Cardiac muscle cell (in vitro differentiated cells and primary cell): ENCODE data around the gene TSPAN16. TPM values are rescaled to one million over a fixed set of nuclear protein-coding genes. Genes with fewer than 3 reads are reported as not detected.

Source experiments
- DNase-seq, 2 donors: peaks; one replicate each; pipeline versions ENCODE4 v3.0.0 to v3.0.0-alpha.2; 2010 to 2017; ENCODE audit warnings: low read depth in 1 of 2, low spot score in 1 of 2
- H3K27ac ChIP-seq: fragments of 200-600 bp; sonication (generic); 2 replicates; pipeline ENCODE4 v1.5.1; 2016
- H3K27me3 ChIP-seq: fragments of 200-600 bp; sonication (generic); 2 replicates; pipeline ENCODE4 v1.6.0; 2016; ENCODE audit warnings: control low read depth
- H3K36me3 ChIP-seq: fragments of 200-600 bp; sonication (generic); 2 replicates; pipeline ENCODE4 v1.5.1; 2016; ENCODE audit warnings: control low read depth
- H3K4me1 ChIP-seq: fragments of 200-600 bp; sonication (generic); 2 replicates; pipeline ENCODE4 v1.8.1; 2017; ENCODE audit warnings: low read depth, mild to moderate bottlenecking, mixed run types
- H3K4me3 ChIP-seq: fragments of 200-600 bp; sonication (generic); 2 replicates; pipeline ENCODE4 v1.5.1; 2016; ENCODE audit warnings: mild to moderate bottlenecking
- H3K9me3 ChIP-seq: fragments of 200-600 bp; sonication (generic); 2 replicates; pipeline ENCODE4 v1.5.1; 2017; ENCODE audit warnings: low read depth, mild to moderate bottlenecking, control low read depth
- polyA plus RNA-seq: library from polyadenylated mRNA; unstranded; fragments of >200 nt; fragmentation: Nextera tagmentation; extraction: Ambion mirVana; gene quantifications from 2 replicates; pipeline ENCODE4 v1.2.1, GENCODE V29; 2016
- total RNA-seq: library from RNA; depleted of rRNA; stranded (reverse); fragments of >200 nt; gene quantifications from 2 replicates; pipeline ENCODE4 v1.2.3, GENCODE V29; 2016
- TF ChIP-seq, protein P1 (sequence below): IDR thresholded peaks from 2 replicates; pipeline ENCODE4 v1.5.1; 2012; ENCODE audit warnings: low read depth, mild to moderate bottlenecking, low read length

Gene TSPAN16
- total and polyA plus RNA-seq, 2 experiments from 2014 or later: not detected

DNA sequence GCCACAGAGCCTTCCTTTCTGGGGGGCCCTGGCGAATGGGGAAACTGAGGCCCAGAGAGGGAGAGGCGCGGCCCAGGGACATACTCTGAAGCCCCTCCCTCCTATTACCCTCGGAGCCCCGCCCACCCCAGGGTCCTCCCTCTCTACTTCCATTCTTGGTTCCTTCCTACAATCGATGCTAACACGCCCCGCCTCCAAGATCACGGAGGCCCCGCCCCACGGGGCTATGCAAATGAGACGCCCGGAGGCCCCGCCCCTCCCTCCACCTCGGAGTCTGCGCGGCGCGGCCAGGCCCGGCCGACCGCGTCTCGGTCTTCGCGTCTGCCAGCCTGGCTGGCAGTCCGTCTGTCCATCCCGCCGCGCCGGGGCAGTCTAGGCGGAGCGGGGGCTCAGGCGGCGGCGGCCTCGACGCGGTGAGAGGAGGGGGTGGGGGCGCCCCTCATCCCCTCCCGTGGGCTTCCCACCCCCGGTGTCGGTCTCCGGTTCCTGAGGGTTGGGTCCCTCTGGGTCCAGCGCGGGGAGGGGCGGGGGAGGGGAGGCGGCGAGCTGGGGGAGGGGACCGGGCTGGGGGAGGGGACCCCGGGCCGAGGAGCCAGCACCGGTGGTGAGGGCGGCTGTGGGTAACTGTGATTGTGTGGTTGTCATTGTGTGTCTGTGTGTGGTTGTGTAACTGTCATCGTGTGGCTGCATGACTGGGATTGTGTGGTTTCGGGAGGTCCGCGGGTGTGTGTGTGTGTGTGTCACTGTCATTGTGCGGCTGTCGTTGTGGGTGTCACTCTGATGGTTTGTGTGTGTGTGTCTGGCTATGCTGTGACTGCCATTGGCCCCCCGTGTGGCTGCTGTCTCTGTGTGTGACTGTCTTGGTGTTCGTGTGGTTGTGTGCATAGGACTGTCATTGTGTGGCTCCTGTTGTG lies 59.5 kb downstream of the TSPAN16 start, which contains the start of gene PLPPR2:
Gene PLPPR2, plus strand, starts transcription at position 273 of the 914 bp plus-strand sequence. CDS start 2,242 bp downstream, outside the sequence.
- peak within 1 kb of the TSS; percentile 33 for H3K4me3 ChIP-seq
- H3K9me3 ChIP-seq: no peaks in the 10 kb centered on the region
- no peaks in the 10 kb centered on the region for H3K27me3 ChIP-seq
- H3K27ac ChIP-seq: no peak within 1 kb of the TSS
- H3K36me3 ChIP-seq: no peaks in the 10 kb centered on the region
- H3K4me1 ChIP-seq: no peaks in the 10 kb centered on the region
- TF ChIP-seq, protein P1, sequence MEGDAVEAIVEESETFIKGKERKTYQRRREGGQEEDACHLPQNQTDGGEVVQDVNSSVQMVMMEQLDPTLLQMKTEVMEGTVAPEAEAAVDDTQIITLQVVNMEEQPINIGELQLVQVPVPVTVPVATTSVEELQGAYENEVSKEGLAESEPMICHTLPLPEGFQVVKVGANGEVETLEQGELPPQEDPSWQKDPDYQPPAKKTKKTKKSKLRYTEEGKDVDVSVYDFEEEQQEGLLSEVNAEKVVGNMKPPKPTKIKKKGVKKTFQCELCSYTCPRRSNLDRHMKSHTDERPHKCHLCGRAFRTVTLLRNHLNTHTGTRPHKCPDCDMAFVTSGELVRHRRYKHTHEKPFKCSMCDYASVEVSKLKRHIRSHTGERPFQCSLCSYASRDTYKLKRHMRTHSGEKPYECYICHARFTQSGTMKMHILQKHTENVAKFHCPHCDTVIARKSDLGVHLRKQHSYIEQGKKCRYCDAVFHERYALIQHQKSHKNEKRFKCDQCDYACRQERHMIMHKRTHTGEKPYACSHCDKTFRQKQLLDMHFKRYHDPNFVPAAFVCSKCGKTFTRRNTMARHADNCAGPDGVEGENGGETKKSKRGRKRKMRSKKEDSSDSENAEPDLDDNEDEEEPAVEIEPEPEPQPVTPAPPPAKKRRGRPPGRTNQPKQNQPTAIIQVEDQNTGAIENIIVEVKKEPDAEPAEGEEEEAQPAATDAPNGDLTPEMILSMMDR: no peak
- peak; percentile 88 to 92 for DNase-seq

DNA sequence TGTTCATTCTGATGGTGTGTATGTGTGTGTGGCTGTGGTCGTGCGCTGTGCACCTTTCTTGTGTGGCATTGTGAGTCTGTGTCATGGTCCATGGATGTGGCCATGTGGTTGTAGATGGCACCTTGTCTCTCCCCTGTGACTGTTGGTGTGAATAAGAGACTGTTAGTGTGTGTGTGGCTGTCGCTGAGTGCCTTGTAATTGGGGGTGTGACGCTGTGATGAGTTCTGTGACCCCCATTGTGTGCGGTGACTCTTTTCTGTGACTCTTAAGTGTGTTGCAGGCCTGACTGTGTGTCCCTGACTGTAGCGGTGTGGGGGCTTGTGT lies 60.1 kb downstream of the TSPAN16 start:
- Histone ChIP-seq H3K36me3 (no peaks in the 10 kb centered on the region), H3K4me1 (no peaks in the 10 kb centered on the region), H3K27ac (no peak overlapping the region), H3K27me3 (no peaks in the 10 kb centered on the region), H3K9me3 (no peaks in the 10 kb centered on the region), H3K4me3 (no peak overlapping the region)
- TF ChIP-seq, protein P1: no peak
- no peak for DNase-seq

GRCh38 chr19:11356676-11357550 lies 61.0 kb downstream of the TSPAN16 start:
- TF ChIP-seq, protein P1: no peak
- no peak for DNase-seq
- Histone ChIP-seq H3K9me3 (no peaks in the 10 kb centered on the region), H3K27ac (no peak overlapping the region), H3K4me1 (no peaks in the 10 kb centered on the region), H3K36me3 (no peaks in the 10 kb centered on the region), H3K27me3 (no peaks in the 10 kb centered on the region), H3K4me3 (no peak overlapping the region)

GRCh38 chr19:11359421-11359820 lies 63.5 kb downstream of the TSPAN16 start:
- no peaks in the 10 kb centered on the region for H3K36me3 ChIP-seq
- DNase-seq: no peak
- no peaks in the 10 kb centered on the region for H3K27me3 ChIP-seq
- H3K9me3 ChIP-seq: no peaks in the 10 kb centered on the region
- H3K4me3 ChIP-seq: no peak overlapping the region
- TF ChIP-seq, protein P1: no peak
- no peak overlapping the region for H3K27ac ChIP-seq
- no peaks in the 10 kb centered on the region for H3K4me1 ChIP-seq

GRCh38 chr19:11361037-11361770 lies 65.2 kb downstream of the TSPAN16 start:
- Histone ChIP-seq H3K9me3 (no peaks in the 10 kb centered on the region), H3K27ac (no peak overlapping the region), H3K36me3 (no peaks in the 10 kb centered on the region), H3K27me3 (no peaks in the 10 kb centered on the region), H3K4me3 (no peak overlapping the region), H3K4me1 (no peaks in the 10 kb centered on the region)
- DNase-seq: peak in 1 of 2 donors; percentile 90
- TF ChIP-seq, protein P1: no peak
